Large intestine (tissue), 3 donors: Measurements from ENCODE around the gene R3HDM4. TPM values are rescaled to one million over a fixed set of nuclear protein-coding genes. Genes with fewer than 3 reads are reported as not detected.

Experiments
- DNase-seq, 2 donors: peaks; one replicate each; pipeline versions ENCODE4 v3.0.0 to v3.0.0-alpha.2; 2013
- H3K27ac ChIP-seq: one replicate; pipeline ENCODE4 v1.5.1; 2013; ENCODE audit warnings: low read length
- H3K27me3 ChIP-seq: 2 replicates; pipeline ENCODE4 v1.6.1; 2013; ENCODE audit warnings: low read length; ENCODE audit not compliant: control insufficient read depth, insufficient read depth
- H3K36me3 ChIP-seq: 2 replicates; pipeline ENCODE4 v1.6.1; 2013; ENCODE audit warnings: low read length; ENCODE audit not compliant: control insufficient read depth, insufficient read depth
- H3K4me1 ChIP-seq: one replicate; pipeline ENCODE4 v1.6.1; 2013; ENCODE audit warnings: low read length; ENCODE audit not compliant: control insufficient read depth, insufficient read depth
- H3K4me3 ChIP-seq: one replicate; pipeline ENCODE4 v1.5.1; 2013; ENCODE audit warnings: low read length
- H3K9me3 ChIP-seq: one replicate; pipeline ENCODE4 v1.6.1; 2013; ENCODE audit warnings: mild to moderate bottlenecking, low read depth, low read length, moderate library complexity; ENCODE audit not compliant: control insufficient read depth
- WGBS: methylation state at CpG from one replicate; pipeline ENCODE4 v1.1.5; 2013; ENCODE audit warnings: low lambda C conversion rate; ENCODE audit not compliant: insufficient coverage; 5-methylcytosine and 5-hydroxymethylcytosine counted together
- polyA plus RNA-seq: library from polyadenylated mRNA; unstranded; fragments of 120-200 nt; gene quantifications from one replicate; pipeline ENCODE4 v1.2.1, GENCODE V29; 2013

R3HDM4 gene
- polyA plus RNA-seq, 1 donor, result 44.0 TPM

DNA sequence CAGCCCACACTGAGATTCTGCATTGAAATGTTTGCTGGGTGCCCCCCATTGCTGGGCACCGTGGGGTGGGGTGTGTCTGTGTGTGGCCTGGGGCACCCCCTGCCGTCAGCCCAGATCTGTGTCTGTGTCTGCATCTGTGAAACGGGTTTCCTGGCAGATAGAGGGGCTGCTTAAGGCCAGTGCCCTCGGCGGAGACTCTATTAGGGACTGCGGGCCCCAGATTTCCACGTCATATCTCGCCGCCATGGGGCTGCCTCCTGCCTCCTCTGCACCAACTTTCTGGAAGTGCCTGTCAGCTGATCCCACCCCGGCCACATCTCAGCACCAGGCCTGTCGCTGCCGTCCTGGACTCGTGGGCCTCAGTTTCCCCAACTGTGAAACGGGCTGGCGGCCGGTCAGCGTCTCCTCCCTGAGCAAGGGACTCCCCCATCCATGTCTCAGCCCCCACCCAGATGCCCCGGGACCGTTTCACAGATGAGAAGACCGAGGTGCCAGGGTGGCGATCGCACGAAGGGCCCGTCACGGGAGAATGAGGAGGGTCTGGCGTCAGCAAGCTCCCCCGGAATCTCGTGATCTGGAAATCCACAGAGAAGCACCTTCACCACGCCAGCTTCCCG lies 34.2 kb upstream of the R3HDM4 start:
- H3K27me3 ChIP-seq, result no peaks in the 10 kb centered on the region
- peaks cover 18% of the 10 kb centered on the region for H3K9me3 ChIP-seq
- no CpG with 5 or more reads among the region's 30 CpGs for WGBS
- peak overlapping the region; percentile 73 for H3K27ac ChIP-seq
- H3K4me1 ChIP-seq, result peaks cover 81% of the 10 kb centered on the region
- no peak overlapping the region for H3K4me3 ChIP-seq
- H3K36me3 ChIP-seq, result peaks cover 57% of the 10 kb centered on the region
- DNase-seq, result no peak

DNA sequence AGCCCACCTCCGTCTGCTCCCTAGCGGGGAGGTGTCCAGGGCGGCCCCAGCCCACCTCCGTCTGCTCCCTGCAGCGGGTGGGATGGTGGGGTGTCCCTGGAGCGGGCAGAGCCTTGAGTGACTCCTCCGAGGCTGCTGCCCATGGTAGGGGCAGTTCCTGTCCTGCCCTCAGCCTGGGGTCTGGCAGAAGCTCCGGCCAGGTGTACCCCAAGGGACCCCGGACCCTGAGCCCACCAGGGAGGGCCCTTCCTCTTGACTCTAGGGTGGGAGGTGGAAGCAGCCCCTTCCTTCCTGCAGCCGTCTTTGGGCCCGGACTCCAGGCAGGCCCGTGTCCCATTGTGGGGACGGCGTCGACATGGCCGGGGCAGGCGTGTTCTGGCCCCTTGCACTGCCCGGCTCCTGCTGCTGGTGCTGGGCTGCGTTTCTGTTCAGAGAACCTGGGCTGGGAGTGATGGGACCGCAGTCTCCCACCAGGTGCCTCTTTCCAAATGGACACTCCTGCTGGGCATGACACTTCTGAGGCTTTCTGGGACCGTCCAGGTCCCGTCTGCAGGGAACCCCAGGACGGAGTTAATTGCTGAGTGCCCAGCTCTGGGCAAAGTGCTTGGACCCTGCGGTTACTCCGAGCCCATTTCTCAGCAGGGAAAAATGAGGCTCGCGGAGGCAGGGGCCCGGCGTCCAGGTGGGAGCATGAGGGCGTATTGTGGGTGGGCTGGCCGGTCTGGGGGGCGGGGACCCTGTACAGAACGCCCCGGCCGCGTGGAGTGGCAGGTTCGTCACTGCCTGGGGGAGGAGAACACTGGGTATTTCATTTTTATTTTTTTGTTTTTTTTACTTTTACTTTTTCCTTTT lies 32.6 kb upstream of the R3HDM4 start:
- Histone ChIP-seq H3K36me3 (peaks cover 66% of the 10 kb centered on the region), H3K27ac (peak overlapping the region; percentile 96), H3K9me3 (peaks cover 27% of the 10 kb centered on the region), H3K4me3 (no peak overlapping the region), H3K4me1 (peaks cover 68% of the 10 kb centered on the region), H3K27me3 (no peaks in the 10 kb centered on the region)
- DNase-seq, result no peak
- 83% methylated on average over 1 of the region's 37 CpGs for WGBS

- no CpG with 5 or more reads among the region's 22 CpGs for WGBS
- H3K36me3 ChIP-seq, result peaks cover 71% of the 10 kb centered on the region
- peaks cover 28% of the 10 kb centered on the region for H3K9me3 ChIP-seq
- DNase-seq, result peak in 1 of 2 donors; percentile 90
- H3K27ac ChIP-seq, result peak overlapping the region; percentile 96
- peak overlapping the region; percentile 10 for H3K4me3 ChIP-seq
- H3K27me3 ChIP-seq, result no peaks in the 10 kb centered on the region
- peaks cover 69% of the 10 kb centered on the region for H3K4me1 ChIP-seq
Measured at GRCh38 chr19:944663-945241, 31.7 kb upstream of the R3HDM4 start.

DNA sequence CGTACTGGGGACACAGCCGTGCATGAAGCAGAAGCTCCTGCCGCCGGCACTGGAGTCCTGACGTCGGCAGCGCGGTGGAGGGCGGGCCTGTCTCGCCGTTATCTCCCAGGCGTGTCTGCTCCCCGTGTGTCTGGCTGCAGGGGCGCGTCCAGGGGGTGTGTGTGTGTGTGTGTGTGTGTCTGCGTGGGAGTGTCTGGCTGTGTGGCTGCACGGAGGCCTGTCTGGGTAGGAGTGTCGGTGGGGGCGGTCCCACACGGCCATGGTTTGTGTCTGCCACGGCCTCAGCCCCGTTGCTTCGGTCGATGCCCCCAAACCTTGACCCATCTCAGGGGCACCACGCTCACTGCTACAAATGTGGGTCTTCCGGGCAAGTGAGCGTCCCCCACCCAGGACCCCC lies 31.1 kb upstream of the R3HDM4 start:
- no CpG with 5 or more reads among the region's 27 CpGs for WGBS
- peaks cover 69% of the 10 kb centered on the region for H3K4me1 ChIP-seq
- H3K27ac ChIP-seq, result peak overlapping the region; percentile 96

GRCh38 chr19:943551-944170 lies 30.6 kb upstream of the R3HDM4 start:
- H3K27ac ChIP-seq, result peak overlapping the region; percentile 96
- H3K4me1 ChIP-seq, result peaks cover 65% of the 10 kb centered on the region
- DNase-seq, result peak in 1 of 2 donors; percentile 41
- no peak overlapping the region for H3K4me3 ChIP-seq
- H3K36me3 ChIP-seq, result peaks cover 74% of the 10 kb centered on the region
- WGBS, result 100% methylated on average over 1 of the region's 17 CpGs
- H3K27me3 ChIP-seq, result no peaks in the 10 kb centered on the region
- peaks cover 22% of the 10 kb centered on the region for H3K9me3 ChIP-seq

More for the DNA sequence above, 31.1 kb upstream of the R3HDM4 start:
- Histone ChIP-seq H3K4me3 (peak overlapping the region; percentile 0), H3K9me3 (peaks cover 26% of the 10 kb centered on the region), H3K27me3 (no peaks in the 10 kb centered on the region), H3K36me3 (peaks cover 74% of the 10 kb centered on the region)
- peak; percentile 93 to 98 for DNase-seq

DNA sequence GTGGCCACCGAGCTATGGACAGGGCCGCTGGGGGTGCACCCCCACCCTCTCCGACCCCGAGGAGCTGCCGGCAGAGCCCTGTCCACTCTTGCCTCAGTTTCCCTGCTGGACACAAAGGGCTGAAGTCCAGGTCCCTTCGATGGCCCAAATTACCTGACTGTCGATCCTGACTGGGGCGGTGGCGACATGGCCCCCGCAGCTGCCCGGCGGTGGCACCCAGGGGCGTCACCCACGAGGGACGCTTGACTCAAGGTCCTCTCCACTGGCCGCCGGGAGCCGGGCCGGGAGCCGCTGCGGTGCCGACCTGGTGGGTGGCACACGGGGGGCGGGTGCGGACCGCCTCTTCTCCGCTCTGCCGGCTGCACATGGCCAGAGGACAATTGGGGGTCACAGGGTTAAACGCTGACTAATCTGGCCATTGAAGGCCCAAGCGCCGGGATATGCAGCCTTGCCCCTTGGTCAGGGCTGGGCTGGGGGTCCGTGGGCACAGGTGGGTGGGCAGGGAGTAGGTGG lies 29.2 kb upstream of the R3HDM4 start:
- Histone ChIP-seq H3K9me3 (peaks cover 20% of the 10 kb centered on the region), H3K4me1 (peaks cover 59% of the 10 kb centered on the region)
- no peak for DNase-seq

GRCh38 chr19:941292-942132 lies 28.5 kb upstream of the R3HDM4 start:
- Histone ChIP-seq H3K9me3 (peaks cover 20% of the 10 kb centered on the region), H3K27me3 (no peaks in the 10 kb centered on the region), H3K36me3 (peaks cover 71% of the 10 kb centered on the region), H3K4me1 (peaks cover 52% of the 10 kb centered on the region), H3K4me3 (no peak overlapping the region), H3K27ac (peak overlapping the region; percentile 32)
- no CpG with 5 or more reads among the region's 45 CpGs for WGBS
- no peak for DNase-seq

More for the DNA sequence above, 29.2 kb upstream of the R3HDM4 start:
- Histone ChIP-seq H3K36me3 (peaks cover 73% of the 10 kb centered on the region), H3K27ac (no peak overlapping the region), H3K27me3 (no peaks in the 10 kb centered on the region), H3K4me3 (no peak overlapping the region)
- no CpG with 5 or more reads among the region's 32 CpGs for WGBS

DNA sequence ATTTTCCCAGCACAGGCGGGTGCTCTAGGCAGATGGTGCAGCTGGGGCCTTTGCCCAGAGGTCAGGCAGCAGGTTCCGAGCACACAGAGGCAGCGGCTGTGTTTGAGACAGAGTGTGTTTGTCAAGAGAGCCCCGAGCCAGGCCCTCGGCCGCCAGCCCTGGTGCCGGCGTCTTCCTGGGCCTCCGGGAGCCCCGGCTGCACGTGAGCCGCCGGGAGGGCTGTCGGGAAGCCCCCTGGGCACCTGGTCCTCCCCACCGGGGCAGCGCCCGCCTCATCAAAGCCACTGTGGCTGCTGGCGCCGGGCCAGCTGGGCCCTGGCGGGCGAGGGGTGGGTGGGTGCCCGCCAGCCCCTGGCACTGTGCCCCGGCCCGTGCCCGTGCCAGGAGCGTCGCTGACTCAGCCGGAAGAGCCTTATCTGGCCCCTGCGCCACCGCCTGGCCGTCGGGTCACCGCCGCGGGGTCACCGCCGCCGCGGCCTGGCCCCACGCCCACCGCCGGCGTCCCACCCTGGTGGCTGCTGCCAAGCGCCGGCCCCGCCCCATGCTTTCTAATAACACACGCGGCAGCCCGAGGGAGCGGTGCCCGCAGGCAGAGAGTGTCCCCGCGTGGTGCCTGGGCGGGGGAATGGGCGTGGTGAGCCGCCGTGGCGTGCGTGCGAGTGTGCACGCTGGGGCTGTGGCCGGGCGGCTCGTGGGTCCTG lies 27.7 kb upstream of the R3HDM4 start:
- no CpG with 5 or more reads among the region's 64 CpGs for WGBS

GRCh38 chr19:939922-940321 lies 26.9 kb upstream of the R3HDM4 start:
- no peaks in the 10 kb centered on the region for H3K27me3 ChIP-seq
- no peak for DNase-seq
- no peak overlapping the region for H3K4me3 ChIP-seq
- WGBS, result no CpG with 5 or more reads among the region's 7 CpGs
- peaks cover 45% of the 10 kb centered on the region for H3K4me1 ChIP-seq
- peaks cover 20% of the 10 kb centered on the region for H3K9me3 ChIP-seq
- H3K36me3 ChIP-seq, result peaks cover 72% of the 10 kb centered on the region
- peak overlapping the region; percentile 62 for H3K27ac ChIP-seq

More for the DNA sequence above, 27.7 kb upstream of the R3HDM4 start:
- Histone ChIP-seq H3K27ac (peak overlapping the region; percentile 62), H3K4me1 (peaks cover 49% of the 10 kb centered on the region), H3K9me3 (peaks cover 20% of the 10 kb centered on the region), H3K36me3 (peaks cover 72% of the 10 kb centered on the region), H3K27me3 (no peaks in the 10 kb centered on the region), H3K4me3 (no peak overlapping the region)
- DNase-seq, result no peak
